HepG2 (cell line): ENCODE results near the gene RASSF4. TPM values are rescaled to one million over a fixed set of nuclear protein-coding genes. Genes with fewer than 3 reads are reported as not detected.

Experiments used
- AFF4 ChIP-seq: sonication (generic); formaldehyde crosslinking; IDR thresholded peaks from 2 replicates; pipeline ENCODE4 v1.4.0; 2020; ENCODE audit warnings: missing genetic modification reagents
- ARID2 ChIP-seq: sonication (generic); formaldehyde crosslinking; IDR thresholded peaks from 2 replicates; pipeline ENCODE4 v1.8.1; 2022; ENCODE audit warnings: mild to moderate bottlenecking, missing genetic modification reagents, borderline replicate concordance
- BATF2 ChIP-seq: sonication (generic); formaldehyde crosslinking; IDR thresholded peaks from 2 replicates; pipeline ENCODE4 v1.8.0; 2022; ENCODE audit warnings: mild to moderate bottlenecking, missing genetic modification reagents, moderate library complexity
- EP300 ChIP-seq, 3 experiments: sonication (generic) in 1 of 3; formaldehyde crosslinking in 1 of 3; IDR thresholded peaks; 2 replicates each; pipeline versions ENCODE4 v1.5.1 to v1.6.1; 2011 to 2020; ENCODE audit warnings: low read depth in 2 of 3, low read length in 2 of 3, borderline replicate concordance in 1 of 3, improper control_type of control experiment in 1 of 3, mild to moderate bottlenecking in 1 of 3, missing genetic modification reagents in 1 of 3, moderate library complexity in 1 of 3
- KDM6A ChIP-seq: IDR thresholded peaks from 2 replicates; pipeline ENCODE4 v1.6.1; 2016; ENCODE audit warnings: low read depth
- SOX13 ChIP-seq, 3 experiments: fragments of 450-650 bp in 1 of 3; sonication (generic) in 1 of 3; formaldehyde crosslinking in 1 of 3; IDR thresholded peaks in 2 of 3; conservative IDR thresholded peaks in 1 of 3; 2 replicates each; pipeline versions ENCODE4 v1.5.0 to v1.6.1; 2016 to 2020; ENCODE audit warnings: antibody characterized with exemption in 1 of 3, mild to moderate bottlenecking in 1 of 3, missing compliant biosample characterization in 1 of 3, missing genetic modification reagents in 1 of 3, moderate library complexity in 1 of 3
- SPEN ChIP-seq: sonication (generic); formaldehyde crosslinking; IDR thresholded peaks from 2 replicates; pipeline ENCODE4 v1.5.1; 2020; ENCODE audit warnings: low read depth, mild to moderate bottlenecking, missing genetic modification reagents
- TBX3 ChIP-seq: fragments of 450-650 bp; IDR thresholded peaks from 2 replicates; pipeline ENCODE4 v1.6.1; 2017; ENCODE audit warnings: antibody characterized with exemption, mild to moderate bottlenecking, inconsistent platforms, borderline replicate concordance
- TFAP4 ChIP-seq: sonication (generic); IDR thresholded peaks from 2 replicates; pipeline ENCODE4 v1.6.1; 2016; ENCODE audit warnings: low read depth, borderline replicate concordance
- TRIM24 ChIP-seq: sonication (generic); formaldehyde crosslinking; IDR thresholded peaks from 2 replicates; pipeline ENCODE4 v1.8.0; 2022; ENCODE audit warnings: mild to moderate bottlenecking, missing genetic modification reagents
- ZBTB49 ChIP-seq: sonication (generic); formaldehyde crosslinking; IDR thresholded peaks from 2 replicates; pipeline ENCODE4 v1.4.0; 2020; ENCODE audit warnings: missing genetic modification reagents, borderline replicate concordance
- ZFYVE20 ChIP-seq: sonication (generic); formaldehyde crosslinking; IDR thresholded peaks from 2 replicates; pipeline ENCODE4 v1.8.0; 2023; ENCODE audit warnings: low read depth, mild to moderate bottlenecking, moderate library complexity, missing genetic modification reagents, borderline replicate concordance
- ZNF205 ChIP-seq: IDR thresholded peaks from 2 replicates; pipeline ENCODE4 v1.6.1; 2018; ENCODE audit warnings: missing biosample characterization, missing genetic modification reagents
- ZNF337 ChIP-seq: sonication (generic); formaldehyde crosslinking; IDR thresholded peaks from 2 replicates; pipeline ENCODE4 v1.5.1; 2020; ENCODE audit warnings: missing genetic modification reagents, low read depth, mild to moderate bottlenecking, borderline replicate concordance
- ZNF709 ChIP-seq: sonication (generic); formaldehyde crosslinking; IDR thresholded peaks from 2 replicates; pipeline ENCODE4 v1.5.0; 2020; ENCODE audit warnings: mild to moderate bottlenecking, missing genetic modification reagents
- ZNF792 ChIP-seq: IDR thresholded peaks from 2 replicates; pipeline ENCODE4 v1.6.1; 2016
- ZNF879 ChIP-seq: sonication (generic); formaldehyde crosslinking; IDR thresholded peaks from 2 replicates; pipeline ENCODE4 v1.8.1; 2023; ENCODE audit warnings: missing genetic modification reagents
- ZSCAN22 ChIP-seq: sonication (generic); formaldehyde crosslinking; IDR thresholded peaks from 2 replicates; pipeline ENCODE4 v1.4.0; 2020; ENCODE audit warnings: mild to moderate bottlenecking, missing genetic modification reagents
- polyA plus RNA-seq, 8 experiments: library from polyadenylated mRNA; depleted of rRNA in 3 of 8; stranded (reverse) in 7 of 8; unstranded in 1 of 8; fragments of >200 nt; fragmentation: Illumina TruSeq in 4 of 8; extraction: Trizol in 4 of 8; gene quantifications; 2 replicates each; pipeline versions ENCODE4 v1.2.1 to v1.2.3, GENCODE V29; 2011 to 2016; ENCODE audit warnings: low read depth in 4 of 8, missing spikeins in 1 of 8, mixed read lengths in 1 of 8; ENCODE audit not compliant: insufficient read depth in 1 of 8
- total RNA-seq, 5 experiments: library from RNA; depleted of rRNA; stranded (reverse); fragments of >200 nt; fragmentation: Illumina TruSeq; extraction: Trizol; gene quantifications; 2 replicates each; pipeline ENCODE4 v1.2.3, GENCODE V29; 2016; ENCODE audit warnings: low read depth in 1 of 5

Gene RASSF4
- total and polyA plus RNA-seq, 2 of the 13 experiments (the other 11 are each of a cell fraction or from before 2014, with no cell fraction given), result 34.0 to 51.7 TPM

GRCh38 chr10:44975431-44976331, 16.1 kb downstream of the RASSF4 start (continued):
- peak in 1 of 2 experiments; percentile 23; a peak in 1 of 4 replicates for TF ChIP-seq EP300 (IDR thresholded peaks at IDR 0.05; ENCODE audit: low read depth in 2 of 2, low read length in 2 of 2)
- peak; percentile 46; the same call in 1 of the 2 replicates for TF ChIP-seq EP300 (CRISPR knock-in tag; IDR thresholded peaks at IDR 0.05; ENCODE audit: borderline replicate concordance)
- TF ChIP-seq BATF2, result peak; percentile 12; the same call in 1 of the 2 replicates
- TF ChIP-seq TBX3, result no peak
- no peak for TF ChIP-seq ZFYVE20 (CRISPR knock-in tag)
- TF ChIP-seq ZNF337 (CRISPR knock-in tag), result peak; percentile 11; the same call in 1 of the 2 replicates
- TF ChIP-seq SOX13 (IDR thresholded peaks at IDR 0.05), result peak; percentile 61; the same call in 1 of the 2 replicates
- peak in 1 of 2 experiments; percentile 13; a peak in 1 of 4 replicates for TF ChIP-seq SOX13 (CRISPR knock-in tag; conservative IDR thresholded peaks at IDR 0.05 in 1 of 2, IDR thresholded peaks at IDR 0.05 in 1 of 2)
- TF ChIP-seq SPEN (CRISPR knock-in tag), result no peak
- no peak; the same call in 1 of the 2 replicates for TF ChIP-seq ZNF709 (CRISPR knock-in tag)
- no peak for TF ChIP-seq ZNF205 (CRISPR knock-in tag)
- TF ChIP-seq ZNF792 (CRISPR knock-in tag), result 0 out of 2 replicates have a peak, but pooled peaks have one; percentile 35
- TF ChIP-seq ZSCAN22, result no peak
- TF ChIP-seq TRIM24 (CRISPR knock-in tag), result no peak
- TF ChIP-seq ZBTB49 (CRISPR knock-in tag), result no peak
- peak; percentile 60; the same call in 1 of the 2 replicates for TF ChIP-seq TFAP4
- TF ChIP-seq ARID2 (CRISPR knock-in tag), result no peak
- TF ChIP-seq ZNF879 (CRISPR knock-in tag), result 0 out of 2 replicates have a peak, but pooled peaks have one; percentile 64
- no peak for TF ChIP-seq AFF4 (CRISPR knock-in tag)
- TF ChIP-seq KDM6A (CRISPR knock-in tag), result peak; percentile 22; the same call in 1 of the 2 replicates
